Upper lobe of left lung (tissue), 4 donors: Measurements from ENCODE around the gene EIPR1.

Experiments used
- EP300 ChIP-seq, 4 donors: sonication (generic); formaldehyde crosslinking; IDR thresholded peaks; one replicate each; pipeline ENCODE4 v1.5.1; 2017; ENCODE audit warnings: antibody characterized with exemption in 4 of 4, control low read depth in 2 of 4
- POLR2A ChIP-seq, 4 donors: fragments of 450-650 bp; IDR thresholded peaks; one replicate each; pipeline ENCODE4 v1.5.1; 2016 to 2017; ENCODE audit warnings: antibody characterized with exemption in 4 of 4, mild to moderate bottlenecking in 2 of 4
- POLR2AphosphoS5 ChIP-seq, 2 donors: sonication (generic); formaldehyde crosslinking; IDR thresholded peaks; one replicate each; pipeline ENCODE4 v1.5.1; 2017; ENCODE audit warnings: antibody characterized with exemption in 2 of 2
- TF ChIP-seq, protein P1 (sequence below), 6 experiments: fragments of 450-650 bp in 4 of 6; fragments of 200-600 bp in 2 of 6; sonication (generic) in 2 of 6; IDR thresholded peaks; one replicate each; pipeline ENCODE4 v1.5.1; 2016 to 2019; ENCODE audit warnings: antibody characterized with exemption in 6 of 6

DNA sequence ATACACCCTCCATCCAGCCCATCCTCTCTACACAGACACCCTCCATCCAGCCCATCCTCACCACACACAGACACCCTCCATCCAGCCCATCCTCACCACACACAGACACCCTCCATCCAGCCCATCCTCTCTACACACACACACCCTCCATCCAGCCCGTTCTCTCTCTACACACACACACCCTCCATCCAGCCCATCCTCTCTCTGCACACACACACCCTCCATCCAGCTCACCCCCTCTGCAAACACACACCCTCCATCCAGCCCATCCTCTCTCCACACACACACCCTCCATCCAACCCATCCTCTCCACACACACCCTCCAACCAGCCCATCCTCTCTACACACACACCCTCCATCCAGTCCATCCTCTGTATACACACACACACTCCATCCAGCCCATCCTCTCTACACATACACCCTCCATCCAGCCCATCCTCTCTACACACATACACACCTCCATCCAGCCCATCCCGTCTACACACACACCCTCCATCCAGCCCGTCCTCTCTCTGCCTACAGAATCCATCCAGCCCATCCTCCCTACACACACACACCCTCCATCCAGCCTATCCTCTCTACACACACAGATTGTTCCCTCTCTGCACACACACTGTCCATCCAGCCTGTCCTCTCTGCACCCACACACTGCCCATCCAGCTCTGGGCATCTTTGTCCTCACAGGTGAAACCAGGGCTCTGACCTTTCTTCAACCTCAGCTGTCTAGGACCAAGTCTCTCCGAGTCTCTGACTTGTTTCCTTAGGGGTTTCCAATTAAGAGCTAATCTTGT is 81.2 kb downstream of the EIPR1 start:
- TF ChIP-seq, protein P1, sequence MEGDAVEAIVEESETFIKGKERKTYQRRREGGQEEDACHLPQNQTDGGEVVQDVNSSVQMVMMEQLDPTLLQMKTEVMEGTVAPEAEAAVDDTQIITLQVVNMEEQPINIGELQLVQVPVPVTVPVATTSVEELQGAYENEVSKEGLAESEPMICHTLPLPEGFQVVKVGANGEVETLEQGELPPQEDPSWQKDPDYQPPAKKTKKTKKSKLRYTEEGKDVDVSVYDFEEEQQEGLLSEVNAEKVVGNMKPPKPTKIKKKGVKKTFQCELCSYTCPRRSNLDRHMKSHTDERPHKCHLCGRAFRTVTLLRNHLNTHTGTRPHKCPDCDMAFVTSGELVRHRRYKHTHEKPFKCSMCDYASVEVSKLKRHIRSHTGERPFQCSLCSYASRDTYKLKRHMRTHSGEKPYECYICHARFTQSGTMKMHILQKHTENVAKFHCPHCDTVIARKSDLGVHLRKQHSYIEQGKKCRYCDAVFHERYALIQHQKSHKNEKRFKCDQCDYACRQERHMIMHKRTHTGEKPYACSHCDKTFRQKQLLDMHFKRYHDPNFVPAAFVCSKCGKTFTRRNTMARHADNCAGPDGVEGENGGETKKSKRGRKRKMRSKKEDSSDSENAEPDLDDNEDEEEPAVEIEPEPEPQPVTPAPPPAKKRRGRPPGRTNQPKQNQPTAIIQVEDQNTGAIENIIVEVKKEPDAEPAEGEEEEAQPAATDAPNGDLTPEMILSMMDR (IDR thresholded peaks at IDR 0.05) = no peak
- no peak for TF ChIP-seq POLR2A (IDR thresholded peaks at IDR 0.05)
- no peak for TF ChIP-seq POLR2AphosphoS5 (IDR thresholded peaks at IDR 0.05)
- TF ChIP-seq EP300 (IDR thresholded peaks at IDR 0.05) = no peak
